SU-DHL-6 (cell line): ENCODE results near the gene SEMA3C.

Experiments used
- CTCF ChIP-seq: fragments of 200-600 bp; sonication (generic); IDR thresholded peaks from one replicate; pipeline ENCODE4 v1.5.1; 2017; ENCODE audit warnings: antibody characterized with exemption, mild to moderate bottlenecking, low read length, moderate library complexity; ENCODE audit not compliant: insufficient read depth, poor library complexity, severe bottlenecking
- EZH2phosphoT487 ChIP-seq: fragments of 200-600 bp; sonication (generic), shearing (Covaris generic); conservative IDR thresholded peaks from 2 replicates; pipeline ENCODE4 v1.6.1; 2018; ENCODE audit warnings: mild to moderate bottlenecking, antibody characterized with exemption, low read length, moderate library complexity, mixed read lengths

- no peak for TF ChIP-seq CTCF
- TF ChIP-seq EZH2phosphoT487: no peak
These were observed 137.7 kb downstream of the SEMA3C start for GRCh38 chr7:80781146-80781545.
